B cell (primary cell): ENCODE data around the gene TAF1A. TPM values are rescaled to one million over a fixed set of nuclear protein-coding genes. Genes with fewer than 3 reads are reported as not detected.

ENCODE experiments used
- ATAC-seq: fragments of 200-7000 bp; cut with Tn5 transposase; one replicate; pipeline ENCODE4 v1.10.0; 2021; ENCODE audit warnings: low read depth, mild to moderate bottlenecking, moderate number of reproducible peaks, moderate library complexity
- CTCF ChIA-PET: fragments of 350-600 bp; sonication (Branson Sonifier 250); formaldehyde crosslinking; loops from one replicate; lab custom pipeline; 2021; ENCODE audit warnings: antibody characterized with exemption, inconsistent platforms; lab: Charles Lee
- POLR2A ChIA-PET: fragments of 350-600 bp; sonication (Branson Sonifier 250); formaldehyde crosslinking; loops from one replicate; lab custom pipeline; 2021; ENCODE audit warnings: antibody characterized with exemption; lab: Charles Lee
- DNase-seq: peaks from one replicate; pipeline ENCODE4 v3.0.0; 2013
- H2AFZ ChIP-seq: 2 replicates; pipeline ENCODE4 v1.6.1; 2012; ENCODE audit warnings: mild to moderate bottlenecking, low read depth, low read length; ENCODE audit not compliant: insufficient read depth, poor library complexity, severe bottlenecking
- H3K27ac ChIP-seq, 2 donors: 1 replicate in 1 of 2; 2 replicates in 1 of 2; pipeline ENCODE4 v1.5.1; 2012 to 2013; ENCODE audit warnings: low read length in 2 of 2, mild to moderate bottlenecking in 2 of 2, moderate library complexity in 1 of 2
- H3K27me3 ChIP-seq, 4 experiments: fragments of 200-600 bp in 1 of 4; sonication (generic) in 1 of 4; replicated peaks in 1 of 4; 1 replicate in 2 of 4; 2 replicates in 2 of 4; pipeline versions ENCODE4 v1.6.1 to v1.7.0; 2013 to 2016; ENCODE audit warnings: low read length in 3 of 4, mild to moderate bottlenecking in 2 of 4, mixed read lengths in 1 of 4, moderate library complexity in 1 of 4; ENCODE audit not compliant: insufficient read depth in 4 of 4, control insufficient read depth in 3 of 4; ENCODE audit errors: control extremely low read depth in 1 of 4
- H3K36me3 ChIP-seq, 2 experiments: replicated peaks in 1 of 2; 1 replicate in 1 of 2; 2 replicates in 1 of 2; pipeline versions ENCODE4 v1.6.1 to v1.7.1; 2013; ENCODE audit warnings: low read length in 1 of 2; ENCODE audit not compliant: insufficient read depth in 2 of 2, control insufficient read depth in 1 of 2; ENCODE audit errors: control extremely low read depth in 1 of 2, extremely low read depth in 1 of 2
- H3K4me1 ChIP-seq, 2 donors: fragments of 200-600 bp in 1 of 2; sonication (generic) in 1 of 2; 1 replicate in 1 of 2; 2 replicates in 1 of 2; pipeline versions ENCODE4 v1.5.1 to v1.6.1; 2013 to 2017; ENCODE audit warnings: low read length in 2 of 2; ENCODE audit not compliant: control insufficient read depth in 2 of 2, insufficient read depth in 2 of 2
- H3K4me2 ChIP-seq: replicated peaks from 2 replicates; pipeline ENCODE3; 2012; ENCODE audit warnings: mild to moderate bottlenecking, low read depth, low read length; ENCODE audit not compliant: poor library complexity, severe bottlenecking
- H3K4me3 ChIP-seq, 5 experiments: fragments of 200-600 bp in 1 of 5; sonication (generic) in 1 of 5; 1 replicate in 3 of 5; 2 replicates in 2 of 5; pipeline versions ENCODE4 v1.5.1 to v1.7.0; 2011 to 2016; ENCODE audit warnings: low read length in 4 of 5, mild to moderate bottlenecking in 4 of 5, low read depth in 2 of 5, control low read depth in 1 of 5, moderate library complexity in 1 of 5; ENCODE audit not compliant: insufficient read depth in 1 of 5; ENCODE audit errors: control extremely low read depth in 1 of 5, extremely low read depth in 1 of 5
- H3K79me2 ChIP-seq: fragments of 200-600 bp; sonication (generic); one replicate; pipeline ENCODE4 v1.6.0; 2016; ENCODE audit warnings: low read length; ENCODE audit not compliant: control insufficient read depth, insufficient read depth
- H3K9ac ChIP-seq: fragments of 200-600 bp; sonication (generic); 2 replicates; pipeline ENCODE4 v1.6.1; 2017; ENCODE audit warnings: mild to moderate bottlenecking, low read length, moderate library complexity
- H3K9me3 ChIP-seq, 3 donors: one replicate each; pipeline versions ENCODE4 v1.6.1 to v1.7.1; 2013; ENCODE audit warnings: low read length in 2 of 3; ENCODE audit not compliant: control insufficient read depth in 2 of 3, insufficient read depth in 1 of 3; ENCODE audit errors: control extremely low read depth in 1 of 3
- H4K20me1 ChIP-seq: 2 replicates; pipeline ENCODE4 v1.6.0; 2012; ENCODE audit warnings: mild to moderate bottlenecking, low read length; ENCODE audit not compliant: insufficient read depth, control insufficient read depth, poor library complexity, severe bottlenecking
- H3K27ac Mint-ChIP-seq: one replicate; pipeline ENCODE4 v1.8.0; 2021; ENCODE audit warnings: mixed read lengths
- H3K27me3 Mint-ChIP-seq: one replicate; pipeline ENCODE4 v1.8.0; 2021; ENCODE audit warnings: mixed read lengths
- H3K4me1 Mint-ChIP-seq: one replicate; pipeline ENCODE4 v1.8.0; 2021; ENCODE audit warnings: mixed read lengths
- H3K4me3 Mint-ChIP-seq: one replicate; pipeline ENCODE4 v1.8.0; 2021; ENCODE audit warnings: mixed read lengths
- H3K9me3 Mint-ChIP-seq: one replicate; pipeline ENCODE4 v1.8.0; 2022; ENCODE audit warnings: mixed read lengths; ENCODE audit not compliant: insufficient read depth
- EZH2 ChIP-seq: IDR thresholded peaks from 2 replicates; pipeline ENCODE4 v1.6.1; 2012; ENCODE audit warnings: borderline replicate concordance, low read depth, mild to moderate bottlenecking, moderate library complexity, low read length; ENCODE audit not compliant: insufficient read depth, poor library complexity, severe bottlenecking
- WGBS: methylation state at CpG from one replicate; pipeline ENCODE4 v1.1.5; 2013; ENCODE audit warnings: missing lambda C conversion rate; ENCODE audit not compliant: insufficient coverage; 5-methylcytosine and 5-hydroxymethylcytosine counted together
- intact Hi-C: fragments of 100-400 bp; cut with micrococcal nuclease; formaldehyde crosslinking; loops from one replicate; pipeline ENCODE4 v1.10.0; 2022
- polyA plus RNA-seq: library from polyadenylated mRNA; depleted of rRNA; stranded (reverse); fragments of >200 nt; gene quantifications from 2 replicates; pipeline ENCODE4 v1.2.3, GENCODE V29; 2012
- total RNA-seq, 2 donors: library from RNA; stranded (reverse); fragments of 120-200 nt in 1 of 2; gene quantifications; 1 replicate in 1 of 2; 2 replicates in 1 of 2; pipeline versions ENCODE4 v1.2.3 to v1.2.4, GENCODE V29; 2013 to 2022
- TF ChIP-seq, protein P1 (sequence below): fragments of 200-600 bp; IDR thresholded peaks from one replicate; pipeline ENCODE4 v1.8.0; 2022; ENCODE audit warnings: antibody characterized with exemption, mild to moderate bottlenecking

The TAF1A gene
- total and polyA plus RNA-seq, 2 donors (not counting 1 experiment from before 2014, with no cell fraction given), result 12.7 to 23.7 TPM

DNA sequence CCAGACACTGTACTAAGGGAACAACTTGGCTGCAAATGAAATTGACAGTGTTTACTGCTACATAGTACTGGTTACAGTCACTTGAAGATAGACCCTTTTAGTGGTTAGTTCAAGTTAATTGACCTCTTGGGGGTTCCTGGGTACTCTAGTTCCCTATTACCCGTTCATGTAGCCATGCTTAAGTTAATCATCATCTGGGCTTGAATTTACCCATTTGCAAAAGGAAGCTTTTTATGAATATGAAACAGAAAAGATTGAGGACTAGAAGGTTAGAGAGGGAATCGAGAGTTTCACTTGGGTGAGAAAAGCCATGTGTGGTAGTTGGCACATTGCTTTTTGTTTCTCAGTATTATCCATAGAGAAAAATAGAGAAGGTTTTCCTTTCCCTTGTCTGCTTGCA lies 30.8 kb upstream of the TAF1A start:
- H3K4me1 Mint-ChIP-seq, result peaks cover 29% of the 10 kb centered on the region
- 80% methylated on average over 1 of the region's 2 CpGs for WGBS
- ATAC-seq, result no peak
- H3K9ac ChIP-seq, result no peak overlapping the region
- ChIA-PET CTCF (interaction anchor here (0.6 to 4.2 kb wide), 3 partner anchors 10 to 156 kb away, joined by 3 to 30 read pairs (median 10); no protein-coding TSS in a partner anchor), POLR2A (interaction anchor here (2.5 kb wide), 1 partner anchor 23 kb away, joined by 12 read pairs; no protein-coding TSS in a partner anchor)
- H3K4me1 ChIP-seq, result peaks cover 17 to 18% of the 10 kb centered on the region in 2 donors
- H3K27ac Mint-ChIP-seq, result no peak overlapping the region
- TF ChIP-seq, protein P1, sequence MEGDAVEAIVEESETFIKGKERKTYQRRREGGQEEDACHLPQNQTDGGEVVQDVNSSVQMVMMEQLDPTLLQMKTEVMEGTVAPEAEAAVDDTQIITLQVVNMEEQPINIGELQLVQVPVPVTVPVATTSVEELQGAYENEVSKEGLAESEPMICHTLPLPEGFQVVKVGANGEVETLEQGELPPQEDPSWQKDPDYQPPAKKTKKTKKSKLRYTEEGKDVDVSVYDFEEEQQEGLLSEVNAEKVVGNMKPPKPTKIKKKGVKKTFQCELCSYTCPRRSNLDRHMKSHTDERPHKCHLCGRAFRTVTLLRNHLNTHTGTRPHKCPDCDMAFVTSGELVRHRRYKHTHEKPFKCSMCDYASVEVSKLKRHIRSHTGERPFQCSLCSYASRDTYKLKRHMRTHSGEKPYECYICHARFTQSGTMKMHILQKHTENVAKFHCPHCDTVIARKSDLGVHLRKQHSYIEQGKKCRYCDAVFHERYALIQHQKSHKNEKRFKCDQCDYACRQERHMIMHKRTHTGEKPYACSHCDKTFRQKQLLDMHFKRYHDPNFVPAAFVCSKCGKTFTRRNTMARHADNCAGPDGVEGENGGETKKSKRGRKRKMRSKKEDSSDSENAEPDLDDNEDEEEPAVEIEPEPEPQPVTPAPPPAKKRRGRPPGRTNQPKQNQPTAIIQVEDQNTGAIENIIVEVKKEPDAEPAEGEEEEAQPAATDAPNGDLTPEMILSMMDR, result no peak
- TF ChIP-seq EZH2, result no peak
- H4K20me1 ChIP-seq, result no peaks in the 10 kb centered on the region
- no peak overlapping the region for H3K4me3 ChIP-seq
- no peak overlapping the region for H3K4me2 ChIP-seq
- H2AFZ ChIP-seq, result no peak overlapping the region
- intact Hi-C loops, result no loop called here
- no peak for DNase-seq
- H3K4me3 Mint-ChIP-seq, result no peak overlapping the region
- no peaks in the 10 kb centered on the region for H3K9me3 Mint-ChIP-seq
- H3K27me3 ChIP-seq, result peaks cover 0 to 2% (median 0%) of the 10 kb centered on the region in 4 experiments
- H3K36me3 ChIP-seq, result peaks cover 0 to 23% of the 10 kb centered on the region in 2 experiments
- H3K9me3 ChIP-seq, result no peaks in the 10 kb centered on the region
- H3K79me2 ChIP-seq, result peaks cover 16% of the 10 kb centered on the region
- H3K27ac ChIP-seq, result no peak overlapping the region
- H3K27me3 Mint-ChIP-seq, result peaks cover 1% of the 10 kb centered on the region

DNA sequence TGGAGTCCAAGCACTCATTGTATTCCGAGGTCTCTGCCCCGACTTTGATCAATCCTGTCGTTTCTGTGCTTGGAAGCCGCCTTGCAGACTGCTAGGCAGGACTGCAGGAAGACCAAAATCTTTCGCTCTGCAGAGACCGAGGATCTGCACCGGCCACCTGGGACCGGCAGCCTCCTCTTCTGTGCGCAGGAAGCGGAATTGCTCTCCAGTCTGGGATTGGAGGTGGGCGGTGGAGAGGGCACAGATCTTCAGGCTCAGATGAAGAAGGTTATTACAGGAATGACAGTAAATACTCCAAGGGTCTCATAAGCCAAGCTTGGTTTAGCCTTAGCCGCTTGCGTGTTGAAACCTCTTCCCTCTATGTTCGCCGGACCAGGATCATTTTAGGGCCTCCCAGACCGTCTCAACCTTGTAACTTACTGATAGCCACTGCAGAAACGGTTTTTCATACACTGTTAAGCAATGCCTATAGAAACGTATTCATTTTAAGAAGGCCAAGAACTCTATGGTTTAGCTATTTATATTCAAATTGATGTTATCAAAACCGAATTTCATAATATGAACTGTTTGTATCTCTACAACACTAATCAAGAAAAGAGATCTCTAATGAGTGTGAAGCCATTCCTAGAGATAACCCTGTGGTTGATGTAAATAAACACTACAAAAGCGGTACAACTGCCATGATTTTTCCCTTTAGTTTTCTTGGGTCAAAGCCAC lies 29.3 kb upstream of the TAF1A start:
- Histone ChIP-seq H3K9ac (peak overlapping the region; percentile 84), H3K36me3 (peaks cover 0 to 14% of the 10 kb centered on the region in 2 experiments), H3K4me3 (peak overlapping the region; percentile 3 to 82 (median 80)), H3K27ac (no peak overlapping the region), H3K4me1 (peaks cover 17 to 18% of the 10 kb centered on the region in 2 donors), H3K9me3 (no peaks in the 10 kb centered on the region), H3K79me2 (peaks cover 16% of the 10 kb centered on the region), H3K27me3 (peaks cover 0 to 10% (median 4%) of the 10 kb centered on the region in 4 experiments), H3K4me2 (peak overlapping the region; percentile 88), H2AFZ (peak overlapping the region; percentile 94), H4K20me1 (no peaks in the 10 kb centered on the region)
- Mint-ChIP-seq H3K27me3 (peaks cover 13% of the 10 kb centered on the region), H3K9me3 (no peaks in the 10 kb centered on the region), H3K27ac (peak overlapping the region; percentile 87), H3K4me3 (peak overlapping the region; percentile 89), H3K4me1 (peaks cover 29% of the 10 kb centered on the region)
- DNase-seq (no peak), ATAC-seq (no peak)
- intact Hi-C loops, result loop anchor here (1.0 to 2.0 kb wide), 2 partner anchors 16 to 154 kb away; no protein-coding TSS in a partner anchor
- POLR2A ChIA-PET, result interaction anchor here (1.7 to 2.5 kb wide), 2 partner anchors 15 to 25 kb away, joined by 7 to 12 read pairs; no protein-coding TSS in a partner anchor
- CTCF ChIA-PET, result interaction anchor here (2.2 to 4.2 kb wide), 2 partner anchors 14 to 155 kb away, joined by 10 to 30 read pairs; no protein-coding TSS in a partner anchor
- no peak for TF ChIP-seq EZH2
- TF ChIP-seq, protein P1, result no peak
- WGBS, result 24% methylated on average over 15 of the region's 20 CpGs
